ENCODE data around the gene CAMTA1. TPM values are rescaled to one million over a fixed set of nuclear protein-coding genes. Genes with fewer than 3 reads are reported as not detected.
A peak's percentile ranks its signal among the peaks of the same experiment; 100 is the strongest.

Gene CAMTA1
- total RNA-seq, 1 donor from 2014 or later, result 77.6 TPM

GRCh38 chr1:7331926-7332535 is 546.8 kb downstream of the CAMTA1 start:
- Histone ChIP-seq H3K36me3 (ENCODE audit: insufficient read depth, low read length) (no peaks in the 10 kb centered on the region), H3K27me3 (ENCODE audit: insufficient read depth, low read length) (no peaks in the 10 kb centered on the region), H4K20me1 (ENCODE audit: insufficient read depth, low read length) (no peaks in the 10 kb centered on the region), H3K79me2 (ENCODE audit: insufficient read depth, low read length) (no peaks in the 10 kb centered on the region), H2AFZ (ENCODE audit: low read depth, low read length) (peak overlapping the region; percentile 4), H3K27ac (ENCODE audit: low read depth, low read length) (no peak overlapping the region), H3K4me1 (ENCODE audit: insufficient read depth, low read length) (peaks cover 3% of the 10 kb centered on the region), H3K4me3 (ENCODE audit: insufficient read depth, low read depth, low read length) (no peak overlapping the region), H3K9ac (ENCODE audit: low read length) (no peak overlapping the region), H3K9me3 (ENCODE audit: insufficient read depth, low read depth, low read length) (no peaks in the 10 kb centered on the region), H3K4me2 (ENCODE audit: low read length) (no peak overlapping the region)
- H3K27ac Mint-ChIP-seq (ENCODE audit: unreplicated experiment), result no peak overlapping the region
- peaks cover 3% of the 10 kb centered on the region for H3K36me3 Mint-ChIP-seq (ENCODE audit: low read depth, unreplicated experiment)
- TF ChIP-seq EZH2 (IDR thresholded peaks at IDR 0.05; ENCODE audit: insufficient read depth, low read length) (no peak), CTCF (IDR thresholded peaks at IDR 0.05; ENCODE audit: insufficient read depth, low read depth, low read length) (no peak)
- H3K27me3 Mint-ChIP-seq (ENCODE audit: low read depth, unreplicated experiment), result peaks cover 4% of the 10 kb centered on the region
- FAIRE-seq (no peak), DNase-seq (ENCODE audit: low read depth) (no peak)
- H3K4me3 Mint-ChIP-seq (ENCODE audit: unreplicated experiment), result no peak overlapping the region
- H3K9me3 Mint-ChIP-seq (ENCODE audit: unreplicated experiment), result peaks cover 7% of the 10 kb centered on the region
- peaks cover 18% of the 10 kb centered on the region for H3K4me1 Mint-ChIP-seq (ENCODE audit: low read depth, unreplicated experiment)

GRCh38 chr1:7333094-7333493 is 547.8 kb downstream of the CAMTA1 start:
- Histone ChIP-seq H3K4me3 (ENCODE audit: insufficient read depth, low read depth, low read length) (no peak overlapping the region), H2AFZ (ENCODE audit: low read depth, low read length) (no peak overlapping the region), H3K4me2 (ENCODE audit: low read length) (no peak overlapping the region), H3K9me3 (ENCODE audit: insufficient read depth, low read depth, low read length) (peaks cover under 1% of the 10 kb centered on the region), H3K27ac (ENCODE audit: low read depth, low read length) (no peak overlapping the region), H3K4me1 (ENCODE audit: insufficient read depth, low read length) (peaks cover 3% of the 10 kb centered on the region), H3K27me3 (ENCODE audit: insufficient read depth, low read length) (no peaks in the 10 kb centered on the region), H3K9ac (ENCODE audit: low read length) (no peak overlapping the region), H3K36me3 (ENCODE audit: insufficient read depth, low read length) (no peaks in the 10 kb centered on the region), H4K20me1 (ENCODE audit: insufficient read depth, low read length) (no peaks in the 10 kb centered on the region), H3K79me2 (ENCODE audit: insufficient read depth, low read length) (no peaks in the 10 kb centered on the region)
- Mint-ChIP-seq H3K36me3 (ENCODE audit: low read depth, unreplicated experiment) (peaks cover 1% of the 10 kb centered on the region), H3K27ac (ENCODE audit: unreplicated experiment) (no peak overlapping the region), H3K4me1 (ENCODE audit: low read depth, unreplicated experiment) (peaks cover 18% of the 10 kb centered on the region), H3K27me3 (ENCODE audit: low read depth, unreplicated experiment) (peaks cover 4% of the 10 kb centered on the region), H3K4me3 (ENCODE audit: unreplicated experiment) (no peak overlapping the region), H3K9me3 (ENCODE audit: unreplicated experiment) (peaks cover under 1% of the 10 kb centered on the region)
- TF ChIP-seq CTCF (IDR thresholded peaks at IDR 0.05; ENCODE audit: insufficient read depth, low read depth, low read length) (no peak), EZH2 (IDR thresholded peaks at IDR 0.05; ENCODE audit: insufficient read depth, low read length) (no peak)
- FAIRE-seq, result no peak
- no peak for DNase-seq (ENCODE audit: low read depth)

GRCh38 chr1:7333620-7334019 is 548.4 kb downstream of the CAMTA1 start:
- Histone ChIP-seq H3K9me3 (ENCODE audit: insufficient read depth, low read depth, low read length) (peaks cover 5% of the 10 kb centered on the region), H4K20me1 (ENCODE audit: insufficient read depth, low read length) (no peaks in the 10 kb centered on the region), H3K4me1 (ENCODE audit: insufficient read depth, low read length) (peaks cover 3% of the 10 kb centered on the region), H3K4me3 (ENCODE audit: insufficient read depth, low read depth, low read length) (no peak overlapping the region), H3K27ac (ENCODE audit: low read depth, low read length) (no peak overlapping the region), H3K27me3 (ENCODE audit: insufficient read depth, low read length) (no peaks in the 10 kb centered on the region), H3K9ac (ENCODE audit: low read length) (no peak overlapping the region), H3K4me2 (ENCODE audit: low read length) (no peak overlapping the region), H3K36me3 (ENCODE audit: insufficient read depth, low read length) (no peaks in the 10 kb centered on the region), H2AFZ (ENCODE audit: low read depth, low read length) (no peak overlapping the region), H3K79me2 (ENCODE audit: insufficient read depth, low read length) (no peaks in the 10 kb centered on the region)
- peaks cover 18% of the 10 kb centered on the region for H3K4me1 Mint-ChIP-seq (ENCODE audit: low read depth, unreplicated experiment)
- FAIRE-seq (no peak), DNase-seq (ENCODE audit: low read depth) (no peak)
- no peak overlapping the region for H3K27ac Mint-ChIP-seq (ENCODE audit: unreplicated experiment)
- no peak overlapping the region for H3K4me3 Mint-ChIP-seq (ENCODE audit: unreplicated experiment)
- H3K9me3 Mint-ChIP-seq (ENCODE audit: unreplicated experiment), result no peaks in the 10 kb centered on the region
- no peak for TF ChIP-seq EZH2 (IDR thresholded peaks at IDR 0.05; ENCODE audit: insufficient read depth, low read length)
- no peak for TF ChIP-seq CTCF (IDR thresholded peaks at IDR 0.05; ENCODE audit: insufficient read depth, low read depth, low read length)
- H3K27me3 Mint-ChIP-seq (ENCODE audit: low read depth, unreplicated experiment), result peaks cover 4% of the 10 kb centered on the region
- H3K36me3 Mint-ChIP-seq (ENCODE audit: low read depth, unreplicated experiment), result peaks cover 1% of the 10 kb centered on the region

Data from astrocyte (in vitro differentiated cells and primary cell).